Measurements from ENCODE around the gene MAML3.

Gene MAML3

DNA sequence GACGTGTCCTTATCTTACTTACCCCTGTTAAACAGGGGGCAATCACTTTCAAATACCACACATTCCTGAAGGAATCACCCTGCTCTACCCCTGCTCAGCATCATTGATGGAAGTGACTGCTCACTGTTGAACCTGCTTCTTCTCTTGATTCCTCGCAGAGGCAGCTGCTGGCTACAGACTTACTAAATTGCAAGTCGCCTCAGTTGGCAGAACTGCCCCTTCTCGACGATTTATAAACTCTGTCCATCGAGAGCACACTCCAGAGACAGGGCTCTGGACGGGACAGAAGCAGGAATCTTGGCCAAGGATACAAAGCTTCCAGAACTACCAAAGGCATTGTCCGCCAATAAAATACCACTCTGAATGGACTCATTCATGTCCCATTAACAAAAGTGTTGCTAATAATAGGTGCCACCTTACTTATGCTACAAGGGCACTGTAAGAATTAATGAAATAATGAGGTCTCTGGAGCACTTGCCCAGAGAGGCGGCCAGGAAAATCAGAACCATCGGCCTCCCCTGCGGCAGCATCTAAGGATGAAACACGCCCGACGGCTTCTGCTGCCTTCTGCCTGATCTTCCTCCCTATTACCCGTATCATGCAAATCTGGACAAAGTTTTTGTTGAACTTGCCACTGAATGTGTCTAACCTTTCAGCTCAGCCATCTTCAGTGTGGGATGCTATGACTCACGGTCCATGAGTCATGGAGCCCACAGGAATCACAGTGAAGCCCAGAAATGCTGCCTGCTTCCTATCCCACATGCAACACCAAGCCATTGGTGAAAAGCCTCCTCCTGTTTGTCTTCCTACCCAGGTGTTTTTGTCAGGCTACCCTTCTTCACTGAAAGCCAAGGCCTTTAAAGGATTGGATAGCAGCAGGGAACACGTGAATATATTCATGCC lies 164.9 kb downstream of the MAML3 start:
- no peak for DNase-seq

- DNase-seq: no peak
These were observed 166.5 kb downstream of the MAML3 start for GRCh38 chr4:139987502-139987850.

- no peak for DNase-seq
These were observed 167.1 kb downstream of the MAML3 start for GRCh38 chr4:139986689-139987501.

DNA sequence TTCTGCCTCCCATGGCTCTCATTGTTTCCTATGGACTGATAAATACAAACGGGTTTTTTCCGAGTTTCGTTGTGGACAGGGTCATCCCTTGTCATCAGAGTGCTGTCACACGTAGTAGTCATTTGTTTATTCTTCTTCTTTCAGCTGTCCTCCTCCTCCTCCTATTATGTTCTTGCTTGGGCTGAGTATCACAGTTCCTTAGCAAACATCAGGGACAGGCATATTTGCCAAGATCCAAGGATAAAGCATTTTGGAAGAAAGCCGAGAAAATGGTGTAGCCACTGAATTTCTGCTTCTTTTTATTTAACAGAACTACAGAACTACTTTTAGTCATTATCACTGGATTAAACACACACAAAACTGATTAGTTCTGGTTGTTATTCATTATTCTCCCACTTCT lies 167.9 kb downstream of the MAML3 start:
- DNase-seq: no peak

GRCh38 chr4:139985401-139985800 lies 168.6 kb downstream of the MAML3 start:
- no peak for DNase-seq

- DNase-seq: no peak
These were observed 169.5 kb downstream of the MAML3 start for GRCh38 chr4:139984471-139984870.

- DNase-seq: peak; percentile 54
These were observed 175.3 kb downstream of the MAML3 start for GRCh38 chr4:139978692-139979091.

DNA sequence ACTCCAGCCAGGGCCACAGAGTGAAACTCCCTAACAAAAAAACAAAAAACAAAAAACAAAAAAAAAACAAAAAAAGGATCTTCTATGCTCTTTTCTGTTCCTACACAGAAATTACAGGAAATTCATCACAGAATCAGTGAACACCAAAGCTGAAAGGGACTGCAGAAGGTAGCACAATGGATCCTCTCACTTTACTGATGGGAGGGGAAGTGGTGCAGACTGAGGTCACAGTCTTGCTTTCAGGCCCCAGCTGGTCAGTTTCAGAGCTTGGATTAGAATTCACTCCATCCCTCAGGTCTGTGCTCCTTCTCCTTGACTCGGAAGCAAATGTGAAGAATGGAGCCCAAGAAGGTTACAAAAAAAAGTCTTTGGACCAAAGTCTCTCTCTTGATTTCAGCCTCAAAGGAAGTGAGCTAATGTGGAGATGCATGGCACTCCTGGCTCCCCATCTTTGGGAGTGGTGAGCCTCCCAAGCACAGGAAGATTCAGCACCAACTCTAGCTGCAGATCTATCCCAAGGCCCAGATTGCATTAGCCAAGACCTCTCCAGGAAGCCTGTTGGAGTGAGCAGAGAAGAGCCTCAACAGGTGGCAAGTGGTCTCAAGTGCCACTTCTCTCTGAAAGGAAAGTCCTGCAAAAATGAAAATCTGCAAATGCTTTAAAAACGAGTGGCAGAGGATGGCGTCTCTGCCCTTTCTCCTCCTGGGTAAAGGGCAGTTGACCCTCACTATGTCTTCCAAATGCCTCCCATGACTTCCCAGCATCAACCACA lies 176.0 kb downstream of the MAML3 start:
- no peak for DNase-seq

DNA sequence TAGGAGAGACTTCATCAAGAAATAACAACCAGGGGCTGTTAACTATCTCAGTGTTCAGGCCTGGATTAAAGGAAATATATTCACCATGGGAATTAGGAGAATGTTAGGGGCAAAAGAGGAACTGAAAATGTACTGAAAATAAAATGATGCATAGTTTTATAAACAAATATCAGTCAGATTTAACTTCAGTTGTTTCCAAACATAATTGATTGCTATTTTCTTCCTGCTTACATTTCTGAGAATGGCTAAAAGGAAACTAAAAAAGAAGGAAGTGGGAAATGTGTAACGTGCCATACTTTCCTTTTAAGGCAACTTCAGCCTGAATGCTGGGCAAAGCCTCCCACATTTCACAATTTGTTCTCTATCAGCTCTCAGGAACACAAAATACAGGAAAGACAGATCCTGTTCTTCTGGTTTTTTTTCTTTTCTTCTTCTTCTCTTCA lies 178.1 kb downstream of the MAML3 start:
- no peak for DNase-seq

DNA sequence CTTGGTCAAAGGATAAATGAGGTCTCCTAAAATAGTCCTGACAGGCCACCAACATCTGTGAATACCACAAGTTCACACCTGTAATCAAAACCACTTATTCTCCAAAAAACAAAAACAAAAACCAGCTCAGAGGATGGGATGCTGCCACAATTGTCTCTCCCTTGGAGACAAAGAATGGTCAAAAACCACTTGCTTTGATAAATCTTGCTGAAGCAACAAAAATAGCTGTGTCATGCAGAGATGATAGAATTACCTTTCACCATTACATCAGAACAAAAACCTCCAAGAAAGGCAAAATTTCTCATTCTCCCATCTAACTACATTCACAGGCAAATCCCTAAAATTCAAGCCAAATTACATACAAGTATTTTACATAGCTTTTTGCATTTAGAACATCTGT lies 180.4 kb downstream of the MAML3 start:
- DNase-seq: no peak

DNA sequence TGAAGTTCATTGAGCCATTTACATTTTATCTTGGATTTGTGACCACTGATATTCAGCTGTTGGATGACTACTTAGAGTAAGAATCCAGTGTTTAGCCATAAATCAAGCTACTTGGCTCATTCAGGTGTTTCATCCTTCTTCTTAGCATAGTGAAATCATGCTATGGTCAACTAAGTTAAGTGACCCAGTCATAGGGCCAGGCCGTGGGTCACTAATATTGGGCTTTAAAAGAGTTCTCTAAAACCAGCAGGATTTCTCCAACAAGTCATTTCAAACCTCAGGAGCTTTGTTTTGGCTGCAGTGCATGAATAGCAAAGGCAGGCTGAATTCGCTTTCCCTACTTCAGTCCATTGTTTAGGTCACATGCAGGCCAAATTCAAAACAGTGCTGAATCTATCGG lies 181.0 kb downstream of the MAML3 start:
- no peak for DNase-seq

GRCh38 chr4:139972305-139972704 lies 181.7 kb downstream of the MAML3 start:
- DNase-seq: no peak

GRCh38 chr4:139971111-139971510 lies 182.9 kb downstream of the MAML3 start:
- DNase-seq: no peak

- no peak for DNase-seq
These were observed 184.2 kb downstream of the MAML3 start for GRCh38 chr4:139969635-139970266.

DNA sequence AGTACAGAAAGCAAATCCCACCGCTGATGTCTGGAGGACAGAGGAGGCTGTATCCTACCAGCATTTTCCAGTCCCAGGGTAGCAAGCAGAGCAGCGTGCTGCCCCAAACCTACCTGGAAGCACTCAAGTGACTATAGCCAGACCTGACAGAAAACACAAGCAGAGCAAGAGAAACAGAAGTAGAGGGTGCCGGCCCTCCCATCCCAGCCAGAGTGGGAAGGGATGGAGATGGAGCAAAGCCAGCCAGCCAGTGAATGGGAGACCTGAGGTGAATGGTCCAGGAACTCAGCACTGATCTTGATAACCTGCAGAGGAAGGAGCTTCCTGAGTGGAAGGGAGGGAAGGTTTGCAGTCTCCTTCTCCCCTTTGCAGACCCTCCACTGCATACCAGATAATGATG lies 185.2 kb downstream of the MAML3 start:
- no peak for DNase-seq

DNA sequence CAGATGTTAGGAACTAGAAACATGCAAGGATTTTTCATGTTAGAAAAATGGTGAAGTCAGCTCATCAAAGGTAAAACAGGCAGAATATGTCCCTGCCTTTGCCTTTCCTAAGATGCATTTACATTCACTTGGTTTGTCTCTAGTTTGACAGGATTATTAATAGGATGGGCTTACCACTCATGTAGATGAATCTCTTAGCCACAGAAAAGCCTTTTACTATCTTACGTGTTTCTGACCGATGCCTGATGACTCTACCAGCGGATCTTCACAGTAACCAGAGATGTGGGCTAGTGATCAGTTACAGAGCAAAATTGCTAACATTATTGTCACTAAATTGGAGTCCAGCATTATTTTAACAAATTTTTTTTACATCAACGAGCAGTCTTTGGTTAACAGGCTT lies 187.6 kb downstream of the MAML3 start:
- no peak for DNase-seq

GRCh38 chr4:139965789-139966188 lies 188.2 kb downstream of the MAML3 start:
- DNase-seq: no peak

GRCh38 chr4:139963708-139964107 lies 190.3 kb downstream of the MAML3 start:
- DNase-seq: no peak

DNA sequence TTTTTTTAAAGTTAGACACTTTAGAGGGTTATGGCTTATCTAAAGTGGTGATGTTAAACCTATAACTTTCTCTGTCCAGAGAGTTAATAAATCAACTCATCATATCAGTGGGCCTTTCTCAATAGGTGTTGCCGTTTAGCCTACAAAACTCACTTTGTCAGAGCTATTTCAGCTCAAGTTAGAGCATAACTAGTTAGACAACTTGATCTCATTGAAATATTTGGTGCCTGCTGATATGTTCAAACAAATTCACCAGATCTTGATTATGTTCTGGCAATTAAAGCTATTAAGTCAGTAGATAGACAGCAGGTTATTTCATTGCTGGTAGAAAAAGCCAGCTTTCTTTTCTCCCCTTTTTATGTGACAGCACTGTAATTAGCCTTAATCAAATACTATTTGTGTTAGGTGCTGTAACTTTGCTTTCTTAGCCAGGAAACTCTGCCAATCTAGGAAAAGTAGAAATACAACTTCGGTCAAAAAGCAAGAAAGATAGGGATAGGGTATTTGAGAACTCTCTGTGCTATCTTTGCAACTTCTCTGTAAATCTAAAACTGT lies 191.8 kb downstream of the MAML3 start:
- no peak for DNase-seq

GRCh38 chr4:139961344-139961946 lies 192.5 kb downstream of the MAML3 start:
- no peak for DNase-seq

DNA sequence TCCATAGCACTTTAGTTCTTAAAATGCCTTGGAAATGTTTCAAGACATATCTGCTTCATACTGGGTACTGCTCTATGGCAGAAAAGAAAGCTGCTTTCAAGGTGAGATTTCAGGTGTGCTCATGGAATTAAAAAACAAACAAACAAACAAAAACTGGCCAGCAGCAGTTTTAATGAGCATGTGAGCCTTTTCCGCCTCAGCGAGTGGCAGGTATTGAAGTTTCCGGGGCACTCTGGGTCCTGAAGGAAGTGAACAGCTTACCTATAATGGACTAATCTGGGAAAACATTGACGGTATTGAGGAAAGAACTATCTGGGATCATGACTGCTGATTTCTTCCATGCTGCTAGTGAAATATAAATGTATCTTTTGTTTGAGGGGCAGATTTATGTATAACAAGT lies 194.6 kb downstream of the MAML3 start:
- DNase-seq: no peak

DNA sequence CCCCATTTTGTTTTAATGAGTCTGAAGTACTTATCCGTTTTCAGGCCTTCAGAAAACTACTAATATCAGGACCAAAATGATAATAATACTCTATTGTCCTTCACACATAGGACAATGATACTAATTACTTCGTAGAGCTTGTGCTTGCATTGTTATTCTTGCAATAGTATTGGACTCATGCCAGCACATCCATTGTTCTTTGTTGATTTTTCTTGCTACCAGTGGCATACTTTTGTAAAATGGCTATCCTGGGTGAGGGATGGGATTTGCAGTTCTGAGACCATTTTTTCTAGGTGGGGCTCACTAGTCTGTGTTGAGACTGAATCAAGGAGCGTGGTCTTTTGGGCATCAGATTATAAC lies 195.3 kb downstream of the MAML3 start:
- DNase-seq: no peak
